ENCODE results near the gene CTSZ.

DNA sequence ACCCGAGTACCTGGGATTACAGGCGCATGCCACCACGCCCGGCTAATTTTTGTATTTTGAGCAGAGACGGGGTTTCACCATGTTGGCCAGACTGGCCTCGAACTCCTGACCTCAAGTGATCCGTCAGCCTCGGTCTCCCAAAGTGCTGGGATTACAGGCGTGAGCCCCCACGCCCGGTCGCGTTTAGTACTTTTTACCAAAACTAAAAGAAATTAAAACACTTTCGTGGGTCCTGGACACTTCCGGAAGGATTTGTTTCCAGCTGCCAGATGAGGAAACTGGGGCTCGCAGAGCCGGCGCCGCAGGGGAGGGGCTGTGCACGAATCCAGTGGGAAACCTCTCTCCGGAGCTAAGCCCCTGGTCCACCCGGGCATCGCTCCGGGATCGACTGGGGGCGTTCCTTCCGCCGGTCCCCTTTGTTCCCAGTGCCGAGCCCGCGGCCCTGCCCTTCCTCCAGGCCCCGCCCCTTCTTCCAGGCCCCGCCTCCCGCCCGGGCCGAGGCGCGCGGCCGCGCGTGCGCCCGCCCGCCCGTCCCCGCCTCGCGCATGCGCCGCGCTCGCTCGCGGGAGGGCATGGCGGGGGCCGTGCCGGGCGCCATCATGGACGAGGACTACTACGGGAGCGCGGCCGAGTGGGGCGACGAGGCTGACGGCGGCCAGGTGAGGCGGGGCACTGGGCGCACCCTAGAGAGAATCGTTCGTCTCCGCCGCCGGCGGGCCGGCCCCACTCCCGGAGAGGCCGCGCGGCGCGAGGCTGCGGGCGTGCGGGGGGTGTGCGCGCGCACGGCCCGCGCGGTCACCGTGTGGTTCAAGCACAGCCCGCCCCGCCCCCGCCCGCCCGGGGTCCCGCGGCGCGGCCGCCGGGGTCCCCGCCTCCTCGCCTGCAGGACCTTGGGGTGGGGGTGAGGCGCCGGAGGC, 26.1 kb downstream of the CTSZ start, which contains the start of gene NELFCD:
- no peak for TF ChIP-seq CTCF (IDR thresholded peaks at IDR 0.05; ENCODE audit: insufficient read depth, low read length)
- no peak for TF ChIP-seq GABPA (IDR thresholded peaks at IDR 0.05; ENCODE audit: low read depth)
- TF ChIP-seq POLR2AphosphoS5 (IDR thresholded peaks at IDR 0.05; ENCODE audit: low read depth) = peak; percentile 63; the same call in 1 of the 2 replicates
